Hepatocyte (in vitro differentiated cells): ENCODE measurements around the gene CCL17. TPM values are rescaled to one million over a fixed set of nuclear protein-coding genes. Genes with fewer than 3 reads are reported as not detected.

Experiments
- DNase-seq: peaks from one replicate; pipeline ENCODE4 v3.0.0-alpha.2; 2016; ENCODE audit warnings: low spot score
- H2AFZ ChIP-seq: fragments of 200-600 bp; sonication (generic); 2 replicates; pipeline ENCODE4 v1.6.0; 2016; ENCODE audit warnings: antibody characterized with exemption, mild to moderate bottlenecking
- H3K27ac ChIP-seq: fragments of 200-600 bp; sonication (generic); 2 replicates; pipeline ENCODE4 v1.5.1; 2016; ENCODE audit warnings: mild to moderate bottlenecking
- H3K27me3 ChIP-seq: fragments of 200-600 bp; sonication (generic); 2 replicates; pipeline ENCODE4 v1.6.1; 2016
- H3K36me3 ChIP-seq: fragments of 200-600 bp; sonication (generic); replicated peaks from 2 replicates; pipeline ENCODE4 v1.5.1; 2016; ENCODE audit warnings: low read depth; ENCODE audit not compliant: insufficient read depth
- H3K4me1 ChIP-seq: fragments of 200-600 bp; sonication (generic); 2 replicates; pipeline ENCODE4 v1.5.1; 2016; ENCODE audit warnings: mild to moderate bottlenecking, moderate library complexity; ENCODE audit not compliant: insufficient read depth
- H3K4me2 ChIP-seq: fragments of 200-600 bp; sonication (generic); 2 replicates; pipeline ENCODE4 v1.6.0; 2016
- H3K4me3 ChIP-seq: fragments of 200-600 bp; sonication (generic); 2 replicates; pipeline ENCODE4 v1.5.1; 2016; ENCODE audit warnings: mild to moderate bottlenecking
- H3K79me2 ChIP-seq: fragments of 200-600 bp; sonication (generic); 2 replicates; pipeline ENCODE4 v1.6.0; 2017; ENCODE audit warnings: mild to moderate bottlenecking
- H3K9me2 ChIP-seq: fragments of 200-600 bp; sonication (generic); replicated peaks from 2 replicates; pipeline ENCODE4 v1.6.0; 2017; ENCODE audit warnings: mild to moderate bottlenecking; ENCODE audit not compliant: insufficient read depth
- H3K9me3 ChIP-seq: fragments of 200-600 bp; sonication (generic); 2 replicates; pipeline ENCODE4 v1.5.1; 2016; ENCODE audit warnings: low read depth, mild to moderate bottlenecking
- H4K20me1 ChIP-seq: fragments of 200-600 bp; sonication (generic); 2 replicates; pipeline ENCODE4 v1.6.0; 2016; ENCODE audit warnings: mild to moderate bottlenecking; ENCODE audit not compliant: insufficient read depth, poor library complexity, severe bottlenecking
- CTCF ChIP-seq: fragments of 200-600 bp; sonication (generic); IDR thresholded peaks from 2 replicates; pipeline ENCODE4 v1.5.1; 2016; ENCODE audit warnings: antibody characterized with exemption, mild to moderate bottlenecking; ENCODE audit not compliant: poor library complexity
- EZH2 ChIP-seq: fragments of 200-600 bp; sonication (generic); IDR thresholded peaks from 2 replicates; pipeline ENCODE4 v1.6.1; 2016; ENCODE audit warnings: antibody characterized with exemption, mild to moderate bottlenecking, borderline replicate concordance
- EZH2phosphoT487 ChIP-seq: fragments of 200-600 bp; sonication (generic); IDR thresholded peaks from one replicate; pipeline ENCODE4 v1.6.1; 2018; ENCODE audit warnings: antibody characterized with exemption, mild to moderate bottlenecking, low read depth, moderate library complexity; ENCODE audit not compliant: unreplicated experiment, severe bottlenecking
- WGBS: methylation state at CpG from one replicate; pipeline ENCODE4 v1.1.6; 2016; ENCODE audit warnings: low lambda C conversion rate; ENCODE audit errors: missing lambda C conversion rate; 5-methylcytosine and 5-hydroxymethylcytosine counted together
- polyA plus RNA-seq: library from polyadenylated mRNA; unstranded; fragments of >200 nt; fragmentation: Nextera tagmentation; extraction: Ambion mirVana; gene quantifications from 2 replicates; pipeline ENCODE4 v1.2.1, GENCODE V29; 2016
- total RNA-seq: library from RNA; depleted of rRNA; stranded (reverse); fragments of >200 nt; gene quantifications from 2 replicates; pipeline ENCODE4 v1.2.3, GENCODE V29; 2014

Gene CCL17
- total and polyA plus RNA-seq, 2 experiments from 2014 or later: not detected

DNA sequence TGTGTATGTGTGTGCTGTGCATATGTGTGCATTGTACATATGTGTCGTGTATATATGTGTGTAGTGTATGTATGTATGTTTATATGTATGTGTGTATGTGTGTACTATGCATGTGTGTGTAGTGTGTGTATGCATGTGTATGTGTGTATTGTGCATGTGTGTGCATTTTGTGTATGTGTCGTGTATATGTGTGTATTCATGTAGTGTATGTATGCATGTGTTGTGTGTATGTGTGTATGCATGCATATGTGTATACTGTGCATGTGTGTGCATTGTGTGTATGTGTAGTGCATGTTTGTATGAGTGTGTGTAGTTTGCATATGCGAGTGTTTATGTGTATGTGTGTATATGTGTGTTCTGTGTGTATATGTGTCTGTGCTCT lies 15.5 kb upstream of the CCL17 start:
- Histone ChIP-seq H4K20me1 (no peaks in the 10 kb centered on the region), H3K27ac (no peak overlapping the region), H3K27me3 (no peaks in the 10 kb centered on the region), H3K36me3 (no peaks in the 10 kb centered on the region), H3K4me3 (no peak overlapping the region), H3K9me3 (no peaks in the 10 kb centered on the region), H3K4me1 (peaks cover 11% of the 10 kb centered on the region), H3K79me2 (no peaks in the 10 kb centered on the region), H2AFZ (no peak overlapping the region), H3K4me2 (no peak overlapping the region), H3K9me2 (no peaks in the 10 kb centered on the region)
- DNase-seq: no peak
- no peak for TF ChIP-seq EZH2phosphoT487
- TF ChIP-seq EZH2: no peak
- TF ChIP-seq CTCF: no peak
- WGBS: 98% methylated on average over 3 of the region's 3 CpGs

- Histone ChIP-seq H4K20me1 (no peaks in the 10 kb centered on the region), H2AFZ (no peak overlapping the region), H3K4me2 (no peak overlapping the region), H3K4me1 (peaks cover 6% of the 10 kb centered on the region), H3K79me2 (no peaks in the 10 kb centered on the region), H3K9me2 (no peaks in the 10 kb centered on the region), H3K4me3 (no peak overlapping the region), H3K36me3 (no peaks in the 10 kb centered on the region), H3K27me3 (no peaks in the 10 kb centered on the region), H3K27ac (no peak overlapping the region), H3K9me3 (no peaks in the 10 kb centered on the region)
- no peak for DNase-seq
- no peak for TF ChIP-seq EZH2phosphoT487
- TF ChIP-seq EZH2: no peak
- no peak for TF ChIP-seq CTCF
- 89% methylated on average over 5 of the region's 5 CpGs for WGBS
These were observed 13.8 kb upstream of the CCL17 start for GRCh38 chr16:57390636-57391295.

GRCh38 chr16:57391300-57391699 lies 13.3 kb upstream of the CCL17 start:
- 86% methylated on average over 4 of the region's 4 CpGs for WGBS
- TF ChIP-seq EZH2phosphoT487 (no peak), EZH2 (no peak), CTCF (no peak)
- no peaks in the 10 kb centered on the region for H3K9me2 ChIP-seq
- H3K4me3 ChIP-seq: no peak overlapping the region
- no peaks in the 10 kb centered on the region for H3K9me3 ChIP-seq
- H3K79me2 ChIP-seq: no peaks in the 10 kb centered on the region
- no peaks in the 10 kb centered on the region for H3K27me3 ChIP-seq
- no peak overlapping the region for H3K27ac ChIP-seq
- H3K36me3 ChIP-seq: no peaks in the 10 kb centered on the region
- DNase-seq: no peak
- no peaks in the 10 kb centered on the region for H4K20me1 ChIP-seq
- H3K4me2 ChIP-seq: no peak overlapping the region
- peaks cover 6% of the 10 kb centered on the region for H3K4me1 ChIP-seq
- no peak overlapping the region for H2AFZ ChIP-seq

DNA sequence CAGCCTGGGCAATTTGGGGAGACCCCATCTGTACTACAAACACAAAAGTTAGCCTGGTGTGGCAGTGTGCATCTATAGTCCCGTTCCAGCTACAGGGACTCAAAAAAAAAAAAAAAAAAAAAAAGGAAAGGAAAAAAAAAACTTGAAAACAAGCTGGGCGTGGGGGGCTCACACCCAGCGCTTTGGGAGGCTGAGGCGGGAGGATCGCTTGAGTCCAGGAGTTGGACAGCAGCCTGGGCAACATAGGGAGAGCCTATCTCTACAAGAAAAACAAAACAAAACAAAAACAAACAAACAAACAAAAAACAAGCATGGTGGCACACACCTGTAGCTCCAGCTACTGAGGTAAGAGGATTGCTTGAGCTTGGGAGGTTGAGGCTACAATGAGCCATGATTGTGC lies 12.9 kb upstream of the CCL17 start:
- DNase-seq: no peak
- H4K20me1 ChIP-seq: no peaks in the 10 kb centered on the region
- H2AFZ ChIP-seq: no peak overlapping the region
- TF ChIP-seq EZH2 (no peak), EZH2phosphoT487 (no peak), CTCF (no peak)
- 98% methylated on average over 5 of the region's 5 CpGs for WGBS
- H3K9me2 ChIP-seq: no peaks in the 10 kb centered on the region
- H3K4me1 ChIP-seq: peaks cover 3% of the 10 kb centered on the region
- no peaks in the 10 kb centered on the region for H3K79me2 ChIP-seq
- H3K36me3 ChIP-seq: no peaks in the 10 kb centered on the region
- H3K4me2 ChIP-seq: no peak overlapping the region
- H3K4me3 ChIP-seq: no peak overlapping the region
- H3K9me3 ChIP-seq: no peaks in the 10 kb centered on the region
- no peak overlapping the region for H3K27ac ChIP-seq
- H3K27me3 ChIP-seq: no peaks in the 10 kb centered on the region
